ENCODE data around the gene SYNDIG1. TPM values are rescaled to one million over a fixed set of nuclear protein-coding genes. Genes with fewer than 3 reads are reported as not detected.

Gene SYNDIG1
- total and polyA plus RNA-seq, 2 of the 4 experiments (the other 2 are of a cell fraction), result not detected

GRCh38 chr20:24507182-24507853 lies 37.9 kb downstream of the SYNDIG1 start:
- Histone ChIP-seq H3K23ac (ENCODE audit: low read depth, low read length) (no peak overlapping the region), H3K4ac (ENCODE audit: low read depth, low read length) (no peak overlapping the region), H3K4me3 (ENCODE audit: insufficient read depth, low read depth, low read length) (no peak overlapping the region), H3K9me3 (ENCODE audit: control insufficient read depth, insufficient read depth, low read length) (no peaks in the 10 kb centered on the region), H2AK9ac (replicated peaks; ENCODE audit: low read depth, low read length, poor library complexity) (no peak overlapping the region), H2BK15ac (ENCODE audit: low read depth, low read length) (no peak overlapping the region), H3K27me3 (ENCODE audit: control insufficient read depth, insufficient read depth, low read length) (no peaks in the 10 kb centered on the region), H3K9ac (ENCODE audit: low read depth, low read length) (no peak overlapping the region), H4K20me1 (ENCODE audit: insufficient read depth, low read length) (no peaks in the 10 kb centered on the region), H3K14ac (replicated peaks; ENCODE audit: low read depth, low read length) (no peak overlapping the region), H3K18ac (ENCODE audit: low read depth, low read length) (no peak overlapping the region), H2BK120ac (ENCODE audit: low read depth, low read length) (no peak overlapping the region), H3K56ac (ENCODE audit: extremely low read depth, insufficient read depth, low read length) (no peak overlapping the region), H4K91ac (ENCODE audit: insufficient read depth, low read depth, low read length) (no peak overlapping the region), H3K4me1 (ENCODE audit: control insufficient read depth, insufficient read depth, low read length) (no peaks in the 10 kb centered on the region), H2BK20ac (ENCODE audit: low read depth, low read length) (no peak overlapping the region), H3K27ac (ENCODE audit: insufficient read depth, low read length) (no peak overlapping the region), H3K79me1 (ENCODE audit: low read depth in 1 of 2, low read length in 2 of 2) (no peaks in the 10 kb centered on the region), H3K9me1 (ENCODE audit: insufficient read depth, low read length) (no peaks in the 10 kb centered on the region), H2AK5ac (ENCODE audit: low read depth, low read length) (no peak overlapping the region), H3K4me2 (ENCODE audit: low read depth, low read length) (no peak overlapping the region), H4K8ac (ENCODE audit: low read depth in 2 of 2, low read length in 2 of 2) (no peak overlapping the region), H4K5ac (ENCODE audit: low read depth, low read length) (no peak overlapping the region), H3K36me3 (ENCODE audit: control insufficient read depth, insufficient read depth, low read length) (no peaks in the 10 kb centered on the region), H2AFZ (replicated peaks; ENCODE audit: low read length, poor library complexity) (no peak overlapping the region), H2BK5ac (ENCODE audit: low read depth, low read length, poor library complexity, severe bottlenecking) (no peak overlapping the region)
- no TSS peak for BruUV-seq (replicated peaks)
- in situ Hi-C loops (cut with MboI; ENCODE audit: low sequenced_read_pairs), result no loop called here
- dilution Hi-C loops (cut with HindIII; ENCODE audit: low sequenced_read_pairs, unreplicated experiment), result no loop called here
- POLR2A ChIA-PET (ENCODE audit: unreplicated experiment), result no interaction called here
- CTCF ChIA-PET, result no interaction called here
- no peak for TF ChIP-seq RAD21 (IDR thresholded peaks at IDR 0.05; ENCODE audit: low read length)
- TF ChIP-seq, protein P1, sequence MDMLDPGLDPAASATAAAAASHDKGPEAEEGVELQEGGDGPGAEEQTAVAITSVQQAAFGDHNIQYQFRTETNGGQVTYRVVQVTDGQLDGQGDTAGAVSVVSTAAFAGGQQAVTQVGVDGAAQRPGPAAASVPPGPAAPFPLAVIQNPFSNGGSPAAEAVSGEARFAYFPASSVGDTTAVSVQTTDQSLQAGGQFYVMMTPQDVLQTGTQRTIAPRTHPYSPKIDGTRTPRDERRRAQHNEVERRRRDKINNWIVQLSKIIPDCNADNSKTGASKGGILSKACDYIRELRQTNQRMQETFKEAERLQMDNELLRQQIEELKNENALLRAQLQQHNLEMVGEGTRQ (IDR thresholded peaks at IDR 0.05; ENCODE audit: low read depth, low read length), result no peak
- TF ChIP-seq SMC3 (IDR thresholded peaks at IDR 0.05; ENCODE audit: low read depth, low read length), result no peak
- no peak for TF ChIP-seq CEBPB (IDR thresholded peaks at IDR 0.05; ENCODE audit: low read depth, low read length)
- TF ChIP-seq MAZ (IDR thresholded peaks at IDR 0.05; ENCODE audit: borderline replicate concordance, low read depth, low read length), result no peak
- no peak for TF ChIP-seq BHLHE40 (IDR thresholded peaks at IDR 0.05; ENCODE audit: low read depth, low read length)
- no peak for TF ChIP-seq RCOR1 (IDR thresholded peaks at IDR 0.05; ENCODE audit: insufficient replicate concordance, low read length)
- no peak for TF ChIP-seq MAFK (IDR thresholded peaks at IDR 0.05; ENCODE audit: low read depth, low read length)
- no peak for TF ChIP-seq ELK1 (IDR thresholded peaks at IDR 0.05; ENCODE audit: borderline replicate concordance, low read depth, low read length)
- no peak for TF ChIP-seq POLR2A (IDR thresholded peaks at IDR 0.05; ENCODE audit: low read depth, low read length)
- TF ChIP-seq CHD1 (IDR thresholded peaks at IDR 0.05; ENCODE audit: low read depth, low read length), result no peak
- no peak for TF ChIP-seq RFX5 (IDR thresholded peaks at IDR 0.05; ENCODE audit: low read depth, low read length)
- TF ChIP-seq FOS (IDR thresholded peaks at IDR 0.05; ENCODE audit: low read depth, low read length), result no peak
- no peak for TF ChIP-seq MXI1 (IDR thresholded peaks at IDR 0.05; ENCODE audit: borderline replicate concordance, low read depth, low read length)
- TF ChIP-seq NFE2L2 (IDR thresholded peaks at IDR 0.05; ENCODE audit: low read depth, low read length), result no peak
- no peak for TF ChIP-seq CTCF (conservative IDR thresholded peaks at IDR 0.05; ENCODE audit: low read depth, low read length)
- WGBS, 2 experiments (ENCODE audit: extremely low coverage in 2 of 2, insufficient read length in 1 of 2), result 60% methylated on average over 1 of the region's 11 CpGs; no CpG with 5 or more reads in 1 of the 2 experiments
- intact Hi-C loops (cut with micrococcal nuclease), result no loop called here
- no peak for DNase-seq
- no peak for ATAC-seq (ENCODE audit: low read depth)

Data from IMR-90 (cell line).